Progenitor cell of endocrine pancreas (in vitro differentiated cells): ENCODE measurements around the gene ADARB2. TPM values are rescaled to one million over a fixed set of nuclear protein-coding genes. Genes with fewer than 3 reads are reported as not detected.

Source experiments
- DNase-seq: peaks from one replicate; pipeline ENCODE4 v3.0.0; 2021; ENCODE audit warnings: low spot score; ENCODE audit not compliant: unreplicated experiment
- H3K27ac Mint-ChIP-seq: 2 replicates; pipeline ENCODE4 v1.8.0; 2021; ENCODE audit warnings: mild to moderate bottlenecking, moderate library complexity, mixed read lengths
- H3K27me3 Mint-ChIP-seq: 2 replicates; pipeline ENCODE4 v1.8.0; 2021; ENCODE audit warnings: mixed read lengths
- H3K36me3 Mint-ChIP-seq: 2 replicates; pipeline ENCODE4 v1.8.0; 2022; ENCODE audit warnings: mixed read lengths; ENCODE audit not compliant: insufficient read depth
- H3K4me1 Mint-ChIP-seq: 2 replicates; pipeline ENCODE4 v1.8.0; 2021; ENCODE audit warnings: low read depth, mixed read lengths
- H3K4me3 Mint-ChIP-seq: 2 replicates; pipeline ENCODE4 v1.8.0; 2021; ENCODE audit warnings: low read depth, mild to moderate bottlenecking, moderate library complexity, mixed read lengths
- H3K9me3 Mint-ChIP-seq: 2 replicates; pipeline ENCODE4 v1.8.0; 2021; ENCODE audit warnings: low read depth, mixed read lengths
- CTCF ChIP-seq: fragments of 200-600 bp; sonication (generic); IDR thresholded peaks from one replicate; pipeline ENCODE4 v1.5.0; 2021; ENCODE audit warnings: antibody characterized with exemption, mild to moderate bottlenecking; ENCODE audit not compliant: unreplicated experiment
- total RNA-seq: library from RNA; stranded (reverse); gene quantifications from 2 replicates; pipeline ENCODE4 v1.2.1, GENCODE V29; 2021

The ADARB2 gene
- total RNA-seq, 1 donor from 2014 or later = 1.3 TPM

GRCh38 chr10:1557081-1557480 is 180.2 kb downstream of the ADARB2 start:
- TF ChIP-seq CTCF = no peak
- Mint-ChIP-seq H3K36me3 (no peaks in the 10 kb centered on the region), H3K9me3 (no peaks in the 10 kb centered on the region), H3K4me1 (peaks cover 2% of the 10 kb centered on the region), H3K4me3 (no peak overlapping the region), H3K27me3 (peaks cover 26% of the 10 kb centered on the region), H3K27ac (no peak overlapping the region)
- no peak for DNase-seq

DNA sequence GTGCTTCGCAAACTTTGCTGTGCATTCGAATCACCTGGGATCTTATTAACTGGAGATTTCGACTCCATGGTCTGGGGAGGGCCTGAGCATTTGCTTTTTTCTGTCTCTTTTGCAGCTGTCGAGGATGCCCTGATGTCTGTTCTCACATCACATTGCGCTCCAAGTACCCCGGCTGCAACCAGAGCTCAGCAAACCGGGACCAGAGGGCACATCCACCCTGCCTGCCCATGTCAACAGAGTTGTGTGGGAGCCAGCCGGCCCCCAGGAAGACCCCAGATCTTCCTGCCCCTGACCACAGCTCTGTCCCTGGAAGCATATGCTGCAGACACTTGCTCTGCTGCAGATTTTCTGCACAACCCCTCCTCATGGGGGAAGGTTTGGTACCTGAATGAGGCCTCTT is 180.8 kb downstream of the ADARB2 start:
- no peak overlapping the region for H3K4me3 Mint-ChIP-seq
- no peak overlapping the region for H3K27ac Mint-ChIP-seq
- H3K9me3 Mint-ChIP-seq = no peaks in the 10 kb centered on the region
- no peak for TF ChIP-seq CTCF
- H3K36me3 Mint-ChIP-seq = no peaks in the 10 kb centered on the region
- peaks cover 2% of the 10 kb centered on the region for H3K4me1 Mint-ChIP-seq
- H3K27me3 Mint-ChIP-seq = peaks cover 22% of the 10 kb centered on the region
- no peak for DNase-seq

DNA sequence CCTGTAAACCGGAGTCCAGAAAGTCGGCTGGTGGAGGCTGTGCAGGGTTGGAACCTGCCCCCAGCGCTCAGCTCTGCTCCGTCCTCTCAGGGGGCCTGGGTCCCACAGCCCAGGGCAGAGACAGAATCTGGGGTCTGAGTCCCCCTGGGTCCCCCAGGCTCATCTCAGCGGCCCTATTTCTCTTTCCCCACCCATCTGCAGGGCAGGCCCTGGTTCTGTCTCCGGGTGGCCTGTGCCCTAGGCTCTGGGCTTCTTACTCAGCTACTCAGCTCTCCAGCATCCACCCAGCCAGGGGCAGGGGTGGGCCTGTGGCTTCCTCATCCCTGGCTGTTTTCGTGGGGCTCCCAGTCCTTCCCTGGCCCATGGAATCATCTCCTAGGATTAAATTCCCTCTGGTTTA is 183.4 kb downstream of the ADARB2 start:
- DNase-seq = no peak
- Mint-ChIP-seq H3K9me3 (no peaks in the 10 kb centered on the region), H3K4me3 (no peak overlapping the region), H3K36me3 (no peaks in the 10 kb centered on the region), H3K27ac (no peak overlapping the region), H3K27me3 (peaks cover 15% of the 10 kb centered on the region), H3K4me1 (peaks cover 10% of the 10 kb centered on the region)
- TF ChIP-seq CTCF = no peak

GRCh38 chr10:1552881-1553670 is 184.2 kb downstream of the ADARB2 start:
- Mint-ChIP-seq H3K9me3 (no peaks in the 10 kb centered on the region), H3K4me1 (peaks cover 10% of the 10 kb centered on the region), H3K27ac (no peak overlapping the region), H3K36me3 (no peaks in the 10 kb centered on the region), H3K4me3 (no peak overlapping the region), H3K27me3 (peaks cover 11% of the 10 kb centered on the region)
- no peak for TF ChIP-seq CTCF
- no peak for DNase-seq

GRCh38 chr10:1552406-1552805 is 184.9 kb downstream of the ADARB2 start:
- Mint-ChIP-seq H3K4me1 (peaks cover 10% of the 10 kb centered on the region), H3K27me3 (peaks cover 11% of the 10 kb centered on the region), H3K4me3 (no peak overlapping the region), H3K36me3 (no peaks in the 10 kb centered on the region), H3K9me3 (no peaks in the 10 kb centered on the region), H3K27ac (no peak overlapping the region)
- TF ChIP-seq CTCF = no peak
- DNase-seq = no peak
